Astrocyte of the cerebellum (primary cell): Measurements from ENCODE around the gene YDJC.
A peak's percentile ranks its signal among the peaks of the same experiment; 100 is the strongest.
"Not testable (repeated sequence)": the region's sequence is repeated elsewhere in the genome, so short reads cannot be mapped to it uniquely, and the experiment has no call there.

Source experiments
- DNase-seq: peaks from one replicate; pipeline ENCODE4 v3.0.0-alpha.2; 2011; ENCODE audit warnings: low read depth
- H3K4me3 ChIP-seq: 2 replicates; pipeline ENCODE4 v1.5.1; 2011; ENCODE audit warnings: mild to moderate bottlenecking, low read depth, low read length, moderate library complexity
- in situ Hi-C: cut with HindIII; loops from 2 replicates; pipeline ENCODE4 v1.10.0; 2017; ENCODE audit warnings: low sequenced_read_pairs
- TF ChIP-seq, protein P1 (sequence below): IDR thresholded peaks from 2 replicates; pipeline ENCODE4 v1.5.1; 2012; ENCODE audit warnings: low read length, low read depth, moderate library complexity, mild to moderate bottlenecking; ENCODE audit errors: missing control alignments

YDJC gene

DNA sequence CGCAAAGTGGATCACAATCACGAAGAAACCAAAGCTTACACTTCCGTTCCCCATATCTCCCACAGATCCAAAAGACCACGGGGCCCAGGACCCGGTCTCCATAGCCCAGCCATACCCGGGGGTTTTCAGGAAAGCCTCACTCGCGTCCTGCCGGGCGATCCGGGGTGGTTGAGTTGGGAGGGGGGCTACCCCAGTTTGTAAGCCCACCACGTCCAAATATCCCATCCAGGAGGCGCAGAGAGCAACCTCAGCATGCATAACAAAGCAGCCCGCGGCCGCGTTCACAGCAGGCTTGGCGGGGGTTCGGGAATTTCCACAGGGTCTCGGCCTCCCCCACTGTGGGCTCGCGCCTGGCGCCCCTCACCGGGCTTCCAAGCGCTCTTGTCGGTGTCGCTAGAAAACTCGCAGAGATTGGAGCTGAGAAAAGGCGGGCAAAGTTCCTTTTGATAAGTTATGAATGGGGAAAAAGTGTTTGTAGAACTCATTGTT lies 21.7 kb upstream of the YDJC start:
- TF ChIP-seq, protein P1, sequence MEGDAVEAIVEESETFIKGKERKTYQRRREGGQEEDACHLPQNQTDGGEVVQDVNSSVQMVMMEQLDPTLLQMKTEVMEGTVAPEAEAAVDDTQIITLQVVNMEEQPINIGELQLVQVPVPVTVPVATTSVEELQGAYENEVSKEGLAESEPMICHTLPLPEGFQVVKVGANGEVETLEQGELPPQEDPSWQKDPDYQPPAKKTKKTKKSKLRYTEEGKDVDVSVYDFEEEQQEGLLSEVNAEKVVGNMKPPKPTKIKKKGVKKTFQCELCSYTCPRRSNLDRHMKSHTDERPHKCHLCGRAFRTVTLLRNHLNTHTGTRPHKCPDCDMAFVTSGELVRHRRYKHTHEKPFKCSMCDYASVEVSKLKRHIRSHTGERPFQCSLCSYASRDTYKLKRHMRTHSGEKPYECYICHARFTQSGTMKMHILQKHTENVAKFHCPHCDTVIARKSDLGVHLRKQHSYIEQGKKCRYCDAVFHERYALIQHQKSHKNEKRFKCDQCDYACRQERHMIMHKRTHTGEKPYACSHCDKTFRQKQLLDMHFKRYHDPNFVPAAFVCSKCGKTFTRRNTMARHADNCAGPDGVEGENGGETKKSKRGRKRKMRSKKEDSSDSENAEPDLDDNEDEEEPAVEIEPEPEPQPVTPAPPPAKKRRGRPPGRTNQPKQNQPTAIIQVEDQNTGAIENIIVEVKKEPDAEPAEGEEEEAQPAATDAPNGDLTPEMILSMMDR = no peak
- H3K4me3 ChIP-seq = peak overlapping the region; percentile 78
- DNase-seq = no peak
- in situ Hi-C loops = no loop called here

DNA sequence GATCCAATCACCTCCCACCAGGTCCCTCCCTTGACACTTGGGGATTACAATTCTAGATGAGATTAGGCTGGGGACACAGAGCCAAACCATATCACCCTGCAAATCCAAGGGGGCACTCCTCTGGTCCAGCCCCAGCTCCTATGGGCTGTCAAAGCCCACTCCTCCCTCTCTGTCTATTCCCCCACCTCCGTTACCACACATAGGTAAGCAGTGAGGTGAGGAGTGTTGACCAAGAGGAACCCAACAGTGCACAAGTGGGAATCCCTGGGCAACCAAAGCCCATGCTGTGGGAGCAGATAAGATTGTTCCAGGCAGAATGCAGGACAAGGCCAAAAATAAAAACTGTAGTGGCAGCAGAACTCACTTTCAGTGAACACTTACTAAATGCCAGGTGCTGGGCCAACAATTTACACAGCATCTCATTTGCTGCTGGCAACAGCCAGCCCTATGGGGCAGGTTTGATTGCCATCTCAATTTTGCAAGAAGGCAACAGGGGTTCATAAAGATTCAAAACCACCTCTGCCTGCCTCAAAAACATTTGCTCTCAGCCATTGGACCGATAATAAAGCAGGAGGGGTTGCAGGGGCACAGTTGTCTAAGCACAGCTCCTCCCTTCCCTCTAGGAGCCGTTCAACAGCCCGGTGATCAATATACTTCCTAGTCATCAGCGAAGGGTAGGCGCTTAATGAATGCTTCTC lies 21.1 kb upstream of the YDJC start:
- peak overlapping the region; percentile 78 for H3K4me3 ChIP-seq
- in situ Hi-C loops = no loop called here
- TF ChIP-seq, protein P1 = no peak
- no peak for DNase-seq

DNA sequence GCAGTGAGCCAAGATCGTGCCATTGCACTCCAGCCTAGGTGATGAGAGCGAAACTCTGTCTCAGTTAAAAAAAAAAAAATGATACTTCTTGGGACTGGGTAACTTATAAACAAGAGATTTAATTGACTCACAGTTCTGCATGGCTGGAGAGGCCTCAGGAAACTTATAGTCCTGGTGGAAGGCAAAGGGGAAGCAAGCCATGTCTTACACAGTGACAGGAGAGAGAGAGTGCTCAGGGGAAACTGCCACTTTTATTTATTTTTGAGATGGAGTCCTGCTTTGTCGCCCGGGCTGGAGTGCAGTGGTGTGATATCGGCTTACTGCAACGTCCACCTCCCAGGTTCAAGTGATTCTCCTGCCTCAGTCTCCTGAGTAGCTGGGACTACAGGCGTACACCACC lies 20.5 kb upstream of the YDJC start:
- DNase-seq = no peak
- TF ChIP-seq, protein P1 = no peak
- in situ Hi-C loops = no loop called here
- H3K4me3 ChIP-seq = no peak overlapping the region

DNA sequence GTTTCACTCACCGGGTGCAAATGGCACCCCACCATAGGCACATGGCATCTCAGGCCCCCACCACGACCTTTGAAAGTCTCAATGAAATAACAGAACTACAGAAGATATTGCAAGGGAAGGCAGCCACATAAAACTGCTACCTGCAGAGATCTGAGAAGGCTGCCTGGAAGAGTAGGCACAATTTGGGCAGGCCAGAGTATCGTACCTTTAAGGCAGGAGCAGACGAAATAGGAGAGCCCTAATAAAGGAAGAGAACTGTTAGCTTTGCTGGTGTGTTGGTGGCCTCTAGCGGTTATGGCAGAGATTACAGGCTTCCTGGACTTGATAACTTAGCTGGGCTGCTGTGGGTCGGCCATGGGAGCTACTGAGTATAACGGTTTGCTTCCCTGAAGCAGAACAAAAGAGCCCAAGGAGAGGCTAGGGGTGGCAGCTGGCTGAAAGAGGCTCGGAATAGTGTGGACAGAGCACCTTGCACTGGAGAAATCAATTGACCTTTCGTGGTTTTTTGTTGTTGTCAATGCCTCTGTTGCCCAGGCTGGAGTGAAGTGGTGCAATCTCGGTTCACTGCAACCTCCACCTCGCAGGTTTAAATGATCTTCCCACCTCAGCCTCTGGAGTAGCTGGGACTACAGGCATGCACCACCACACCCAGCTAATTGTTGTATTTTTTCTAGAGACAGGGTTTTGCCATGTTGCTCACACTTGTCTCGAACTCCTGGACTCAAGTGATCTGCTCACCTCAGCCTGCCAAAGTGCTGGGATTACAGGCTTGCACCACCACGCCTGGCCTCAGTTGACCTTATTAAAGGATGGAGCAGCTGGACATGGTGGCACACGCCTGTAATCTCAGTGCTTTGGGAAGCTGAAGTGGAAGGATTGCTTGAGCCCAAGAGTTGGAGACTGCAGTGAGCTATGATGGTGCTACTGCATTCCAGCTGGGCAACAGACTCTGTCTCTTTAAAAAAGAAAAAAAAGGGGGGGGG lies 17.1 kb upstream of the YDJC start:
- in situ Hi-C loops = no loop called here

DNA sequence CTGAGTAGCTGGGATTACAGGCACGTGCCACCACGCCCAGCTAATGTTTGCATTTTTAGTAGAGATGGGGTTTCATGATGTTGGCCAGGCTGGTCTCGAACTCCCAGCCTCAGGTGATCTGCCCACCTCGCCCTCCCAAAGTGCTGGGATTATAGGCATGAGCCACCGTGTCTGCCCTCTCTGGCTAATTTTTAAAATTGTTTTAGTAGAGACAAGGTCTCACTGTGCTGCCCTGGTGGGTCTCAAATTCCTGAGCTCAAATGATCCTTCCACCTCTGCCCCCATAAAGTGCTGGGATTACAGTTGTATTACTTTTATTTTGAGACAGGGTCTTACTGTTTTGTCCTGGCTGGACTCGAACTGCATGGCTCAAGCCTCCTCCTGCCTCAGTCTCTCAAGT lies 15.7 kb upstream of the YDJC start:
- DNase-seq, in situ Hi-C loops: not testable (repeated sequence)

More for the DNA sequence above, 17.1 kb upstream of the YDJC start:
- TF ChIP-seq, protein P1 = peak; percentile 90
- H3K4me3 ChIP-seq = no peak overlapping the region
- peak; percentile 73 for DNase-seq

DNA sequence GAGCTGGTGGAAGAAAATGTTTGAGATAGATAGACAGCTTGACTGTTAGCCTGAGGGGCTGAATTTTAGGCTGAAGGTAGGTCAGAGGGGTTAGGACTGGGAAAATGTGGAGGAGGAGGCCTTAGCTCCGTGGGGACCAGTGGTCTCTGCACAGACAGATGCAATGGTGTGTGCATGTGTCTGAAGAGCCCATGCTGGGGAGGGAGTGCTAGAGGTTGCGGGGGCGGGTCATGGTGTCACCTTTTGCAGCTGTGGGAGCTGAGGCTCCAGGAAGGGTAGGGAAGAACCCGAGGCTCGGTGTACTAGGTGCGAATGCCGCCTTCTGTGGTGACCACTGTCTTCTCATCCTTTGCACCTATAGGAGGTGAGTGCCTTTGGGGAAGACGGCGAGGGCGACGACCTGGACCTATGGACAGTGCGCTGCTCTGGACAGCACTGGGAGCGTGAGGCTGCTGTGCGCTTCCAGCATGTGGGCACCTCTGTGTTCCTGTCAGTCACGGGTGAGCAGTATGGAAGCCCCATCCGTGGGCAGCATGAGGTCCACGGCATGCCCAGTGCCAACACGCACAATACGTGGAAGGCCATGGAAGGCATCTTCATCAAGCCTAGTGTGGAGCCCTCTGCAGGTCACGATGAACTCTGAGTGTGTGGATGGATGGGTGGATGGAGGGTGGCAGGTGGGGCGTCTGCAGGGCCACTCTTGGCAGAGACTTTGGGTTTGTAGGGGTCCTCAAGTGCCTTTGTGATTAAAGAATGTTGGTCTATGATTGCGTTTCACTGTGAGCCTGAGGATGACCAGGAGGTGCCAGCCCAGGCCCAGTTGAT lies 13.9 kb upstream of the YDJC start:
- in situ Hi-C loops = no loop called here
- DNase-seq = no peak
- H3K4me3 ChIP-seq = peak overlapping the region; percentile 78
- TF ChIP-seq, protein P1 = peak; percentile 18

More for the DNA sequence above, 15.7 kb upstream of the YDJC start:
- H3K4me3 ChIP-seq = not testable (repeated sequence)
